ENCODE measurements around the gene ME2.

- TF ChIP-seq CTCF (IDR thresholded peaks at IDR 0.05) (no peak), POLR2A (IDR thresholded peaks at IDR 0.05) (no peak)
Observed at GRCh38 chr18:50832754-50833153, 46.2 kb upstream of the ME2 start.

Data from stomach (tissue), 4 donors.